Measurements from ENCODE around the gene NDUFB1. TPM values are rescaled to one million over a fixed set of nuclear protein-coding genes. Genes with fewer than 3 reads are reported as not detected.

NDUFB1 gene
- total RNA-seq (2021) (32.2 and 32.9 TPM in 2 replicates), Bru-seq, nascent RNA (percentile 48 among the genes with signal in this experiment), BruChase-seq, experiment 1, labeled RNA remaining after a 2-hour chase (percentile 41 among the genes with signal in this experiment), BruChase-seq, experiment 2, labeled RNA remaining after a 6-hour chase (percentile 39 among the genes with signal in this experiment)
- long read RNA-seq, transcript NDUFB1-201 (3 exons, 528 nt): major isoform, 89 of 91 reads
- long read RNA-seq, partial matches to known transcripts: 0 of 91 reads
- long read RNA-seq, other reads (novel, unspliced or antisense): 0 of 91 reads

- no peaks in the 10 kb centered on the region for H3F3A ChIP-seq (ENCODE audit: insufficient read depth, low read depth)
- H3K27ac ChIP-seq: peak within 1 kb of the TSS; percentile 81
- H3K79me2 ChIP-seq (ENCODE audit: low read depth): peaks cover 26% of the 10 kb centered on the region
- intact Hi-C loops (cut with micrococcal nuclease; ENCODE audit: unreplicated experiment): no loop called here
- TF ChIP-seq CTCF (conservative IDR thresholded peaks at IDR 0.05): no peak
- TF ChIP-seq EZH2 (IDR thresholded peaks at IDR 0.05; ENCODE audit: low read depth): no peak
- no peaks in the 10 kb centered on the region for H3K27me3 ChIP-seq (ENCODE audit: insufficient read depth, low read depth)
- ChIA-PET CTCF (interaction anchor here (0.6 kb wide), 1 partner anchor 93 kb away, joined by 4 read pairs; no protein-coding TSS in a partner anchor), POLR2A (ENCODE audit: unreplicated experiment) (interaction anchor here (0.6 to 0.8 kb wide), 3 partner anchors 380 to 993 kb away, joined by 3 to 5 read pairs (median 3); no protein-coding TSS in a partner anchor)
- peak within 1 kb of the TSS; percentile 94 for H3K4me3 ChIP-seq
- peak; percentile 37 to 45 for DNase-seq
- 0 out of 2 replicates have a peak, but pooled peaks cover 10% of the 10 kb centered on the region for H3K4me1 ChIP-seq (replicated peaks; ENCODE audit: insufficient read depth)
- H2AFZ ChIP-seq: peak within 1 kb of the TSS; percentile 88
- H3K9me2 ChIP-seq (ENCODE audit: insufficient read depth): no peaks in the 10 kb centered on the region
- H3K4me2 ChIP-seq: peak within 1 kb of the TSS; percentile 79
- no peaks in the 10 kb centered on the region; the same call in 1 of the 2 replicates for H3K36me3 ChIP-seq (ENCODE audit: low read depth)
- no peaks in the 10 kb centered on the region for H4K20me1 ChIP-seq (ENCODE audit: insufficient read depth)
- TSS peak; percentile 53 for BruUV-seq (replicated peaks)
- no peaks in the 10 kb centered on the region for H3K9me3 ChIP-seq (ENCODE audit: insufficient read depth, low read depth)
These were observed at the start of gene NDUFB1, which contains the start of gene CPSF2 for GRCh38 chr14:92121670-92122350. Gene NDUFB1, minus strand, starts transcription at chr14:92121706. Its CDS starts 4,069 bp downstream, at chr14:92117637. Gene CPSF2, plus strand, starts transcription at chr14:92121969. Its CDS starts 9,016 bp downstream, at chr14:92130985.

GRCh38 chr14:92164958-92165357 lies 43.5 kb upstream of the NDUFB1 start:
- intact Hi-C loops (cut with micrococcal nuclease; ENCODE audit: unreplicated experiment): no loop called here
- Histone ChIP-seq H2AFZ (no peak overlapping the region), H3K79me2 (ENCODE audit: low read depth) (no peaks in the 10 kb centered on the region), H3K36me3 (ENCODE audit: low read depth) (peaks cover 10% of the 10 kb centered on the region; the same call in 1 of the 2 replicates), H3K4me1 (replicated peaks; ENCODE audit: insufficient read depth) (peaks cover 12% of the 10 kb centered on the region), H3F3A (ENCODE audit: insufficient read depth, low read depth) (0 out of 2 replicates have a peak, but pooled peaks cover 5% of the 10 kb centered on the region), H3K4me3 (no peak overlapping the region), H4K20me1 (ENCODE audit: insufficient read depth) (no peaks in the 10 kb centered on the region), H3K27ac (no peak overlapping the region), H3K27me3 (ENCODE audit: insufficient read depth, low read depth) (no peaks in the 10 kb centered on the region), H3K9me2 (ENCODE audit: insufficient read depth) (no peaks in the 10 kb centered on the region), H3K9me3 (ENCODE audit: insufficient read depth, low read depth) (no peaks in the 10 kb centered on the region), H3K4me2 (no peak overlapping the region)
- no TSS peak for BruUV-seq (replicated peaks)
- ChIA-PET POLR2A (ENCODE audit: unreplicated experiment) (no interaction called here), CTCF (no interaction called here)
- no peak for DNase-seq
- TF ChIP-seq CTCF (conservative IDR thresholded peaks at IDR 0.05) (no peak), EZH2 (IDR thresholded peaks at IDR 0.05; ENCODE audit: low read depth) (no peak)

GRCh38 chr14:92161521-92161920 lies 40.0 kb upstream of the NDUFB1 start:
- Histone ChIP-seq H3K36me3 (ENCODE audit: low read depth) (peaks cover 10% of the 10 kb centered on the region; the same call in 1 of the 2 replicates), H3F3A (ENCODE audit: insufficient read depth, low read depth) (0 out of 2 replicates have a peak, but pooled peaks cover 5% of the 10 kb centered on the region), H3K4me2 (no peak overlapping the region), H4K20me1 (ENCODE audit: insufficient read depth) (no peaks in the 10 kb centered on the region), H3K27me3 (ENCODE audit: insufficient read depth, low read depth) (no peaks in the 10 kb centered on the region), H3K9me3 (ENCODE audit: insufficient read depth, low read depth) (no peaks in the 10 kb centered on the region), H3K79me2 (ENCODE audit: low read depth) (no peaks in the 10 kb centered on the region), H3K4me1 (replicated peaks; ENCODE audit: insufficient read depth) (peaks cover 13% of the 10 kb centered on the region), H3K4me3 (no peak overlapping the region), H3K9me2 (ENCODE audit: insufficient read depth) (no peaks in the 10 kb centered on the region), H2AFZ (no peak overlapping the region), H3K27ac (no peak overlapping the region)
- CTCF ChIA-PET: no interaction called here
- DNase-seq: no peak
- TF ChIP-seq CTCF (conservative IDR thresholded peaks at IDR 0.05) (no peak), EZH2 (IDR thresholded peaks at IDR 0.05; ENCODE audit: low read depth) (no peak)
- BruUV-seq (replicated peaks): no TSS peak
- intact Hi-C loops (cut with micrococcal nuclease; ENCODE audit: unreplicated experiment): no loop called here
- POLR2A ChIA-PET (ENCODE audit: unreplicated experiment): no interaction called here
